WTC11 (cell line): ENCODE measurements around the gene BTBD17.

ENCODE experiments used
- CBFB ChIP-seq: sonication (generic); formaldehyde crosslinking; IDR thresholded peaks from 2 replicates; pipeline ENCODE4 v1.8.1; 2022; ENCODE audit warnings: mild to moderate bottlenecking, low read depth, missing genetic modification reagents
- CREB1 ChIP-seq: sonication (generic); formaldehyde crosslinking; IDR thresholded peaks from 2 replicates; pipeline ENCODE4 v1.8.0; 2023; ENCODE audit warnings: mild to moderate bottlenecking, missing genetic modification reagents
- CREM ChIP-seq: sonication (generic); formaldehyde crosslinking; IDR thresholded peaks from 2 replicates; pipeline ENCODE4 v1.8.1; 2022; ENCODE audit warnings: mild to moderate bottlenecking, missing genetic modification reagents, moderate library complexity
- E2F5 ChIP-seq: sonication (generic); formaldehyde crosslinking; IDR thresholded peaks from 2 replicates; pipeline ENCODE4 v1.8.1; 2022; ENCODE audit warnings: mild to moderate bottlenecking, moderate library complexity, missing genetic modification reagents
- ETV6 ChIP-seq: sonication (generic); formaldehyde crosslinking; IDR thresholded peaks from 2 replicates; pipeline ENCODE4 v1.8.1; 2022; ENCODE audit warnings: mild to moderate bottlenecking, missing genetic modification reagents
- FOXP4 ChIP-seq: sonication (generic); formaldehyde crosslinking; IDR thresholded peaks from 2 replicates; pipeline ENCODE4 v1.8.0; 2022; ENCODE audit warnings: mild to moderate bottlenecking, missing genetic modification reagents
- GABPB1 ChIP-seq: sonication (generic); formaldehyde crosslinking; IDR thresholded peaks from 2 replicates; pipeline ENCODE4 v1.8.1; 2023; ENCODE audit warnings: mild to moderate bottlenecking, missing genetic modification reagents
- MXD4 ChIP-seq: fragments of 250-450 bp; sonication (Bioruptor Pico); IDR thresholded peaks from 2 replicates; pipeline ENCODE4 v1.8.0; 2021; ENCODE audit warnings: mild to moderate bottlenecking, moderate library complexity, borderline replicate concordance
- TEAD1 ChIP-seq: sonication (generic); formaldehyde crosslinking; IDR thresholded peaks from 2 replicates; pipeline ENCODE4 v1.8.0; 2022; ENCODE audit warnings: mild to moderate bottlenecking, missing genetic modification reagents
- USF2 ChIP-seq: sonication (generic); formaldehyde crosslinking; IDR thresholded peaks from 2 replicates; pipeline ENCODE4 v1.8.1; 2023; ENCODE audit warnings: mild to moderate bottlenecking, missing genetic modification reagents, moderate library complexity
- ZNF512 ChIP-seq: sonication (generic); formaldehyde crosslinking; IDR thresholded peaks from 2 replicates; pipeline ENCODE4 v1.8.1; 2022; ENCODE audit warnings: missing genetic modification reagents, borderline replicate concordance
- TF ChIP-seq, protein P1 (sequence below): fragments of 200-600 bp; IDR thresholded peaks from 2 replicates; pipeline ENCODE4 v1.8.0; 2022; ENCODE audit warnings: antibody characterized with exemption

DNA sequence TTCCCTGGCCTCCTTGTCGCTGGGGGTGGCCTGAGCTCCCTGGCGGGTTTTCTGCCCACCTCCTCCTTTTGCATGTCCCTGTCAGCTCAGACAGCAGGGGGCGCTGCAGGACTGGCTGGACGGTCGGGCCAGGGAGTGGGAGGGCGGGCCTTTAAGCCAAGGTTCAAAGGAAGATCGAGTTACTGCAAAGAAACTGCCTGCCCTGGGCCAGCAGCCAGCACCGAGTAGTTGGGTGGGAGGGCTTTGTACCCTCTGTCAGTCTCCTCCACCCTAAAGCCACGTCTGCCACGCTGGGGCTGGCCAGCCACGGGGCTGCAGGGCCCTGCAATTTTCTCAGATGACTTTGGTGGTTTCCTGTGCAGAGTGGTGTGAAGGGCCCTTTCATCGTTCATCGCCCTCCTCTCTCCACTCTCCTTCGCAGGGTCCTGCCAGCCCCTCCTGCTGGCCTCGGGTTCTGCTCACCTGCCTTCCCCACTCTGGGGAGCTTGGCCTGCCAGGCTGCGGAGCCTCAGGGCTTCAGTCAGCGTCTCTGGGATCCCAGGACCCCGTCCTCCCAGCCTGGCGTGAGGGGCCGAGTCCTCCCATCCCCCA, 17.9 kb upstream of the BTBD17 start:
- TF ChIP-seq, protein P1, sequence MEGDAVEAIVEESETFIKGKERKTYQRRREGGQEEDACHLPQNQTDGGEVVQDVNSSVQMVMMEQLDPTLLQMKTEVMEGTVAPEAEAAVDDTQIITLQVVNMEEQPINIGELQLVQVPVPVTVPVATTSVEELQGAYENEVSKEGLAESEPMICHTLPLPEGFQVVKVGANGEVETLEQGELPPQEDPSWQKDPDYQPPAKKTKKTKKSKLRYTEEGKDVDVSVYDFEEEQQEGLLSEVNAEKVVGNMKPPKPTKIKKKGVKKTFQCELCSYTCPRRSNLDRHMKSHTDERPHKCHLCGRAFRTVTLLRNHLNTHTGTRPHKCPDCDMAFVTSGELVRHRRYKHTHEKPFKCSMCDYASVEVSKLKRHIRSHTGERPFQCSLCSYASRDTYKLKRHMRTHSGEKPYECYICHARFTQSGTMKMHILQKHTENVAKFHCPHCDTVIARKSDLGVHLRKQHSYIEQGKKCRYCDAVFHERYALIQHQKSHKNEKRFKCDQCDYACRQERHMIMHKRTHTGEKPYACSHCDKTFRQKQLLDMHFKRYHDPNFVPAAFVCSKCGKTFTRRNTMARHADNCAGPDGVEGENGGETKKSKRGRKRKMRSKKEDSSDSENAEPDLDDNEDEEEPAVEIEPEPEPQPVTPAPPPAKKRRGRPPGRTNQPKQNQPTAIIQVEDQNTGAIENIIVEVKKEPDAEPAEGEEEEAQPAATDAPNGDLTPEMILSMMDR = peak; percentile 94
- no peak for TF ChIP-seq CREB1
- no peak for TF ChIP-seq FOXP4
- no peak for TF ChIP-seq CBFB (CRISPR knock-in tag)
- TF ChIP-seq ZNF512 (CRISPR knock-in tag) = no peak
- no peak for TF ChIP-seq USF2 (CRISPR knock-in tag)
- TF ChIP-seq ETV6 (CRISPR knock-in tag) = no peak
- TF ChIP-seq MXD4 = no peak
- TF ChIP-seq GABPB1 (CRISPR knock-in tag) = peak; percentile 36; the same call in 1 of the 2 replicates
- TF ChIP-seq CREM (CRISPR knock-in tag) = no peak
- no peak for TF ChIP-seq E2F5 (CRISPR knock-in tag)
- TF ChIP-seq TEAD1 (CRISPR knock-in tag) = no peak
